ENCODE results near the gene SCN2A.

The SCN2A gene

GRCh38 chr2:165239230-165239629 lies at the start of gene SCN2A:
Gene SCN2A, plus strand, starts transcription at chr2:165239414. Its CDS starts 56,410 bp downstream, at chr2:165295824.
- no peaks in the 10 kb centered on the region for H3K9me3 ChIP-seq (ENCODE audit: insufficient read depth, low read depth, low read length)
- H3K27ac ChIP-seq (ENCODE audit: low read length), result no peak within 1 kb of the TSS
- no peak within 1 kb of the TSS for H3K9ac ChIP-seq (ENCODE audit: low read depth, low read length)
- no peaks in the 10 kb centered on the region for H3K36me3 ChIP-seq (ENCODE audit: insufficient read depth, low read depth, low read length)
- no peaks in the 10 kb centered on the region for H3K4me1 ChIP-seq (ENCODE audit: insufficient read depth, low read length)
- H3K27me3 ChIP-seq (ENCODE audit: insufficient read depth, low read length), result no peaks in the 10 kb centered on the region
- no peak within 1 kb of the TSS for H3K4me3 ChIP-seq (ENCODE audit: low read length)

GRCh38 chr2:165191096-165191728 lies 48.0 kb upstream of the SCN2A start:
- Histone ChIP-seq H3K27me3 (ENCODE audit: insufficient read depth, low read length) (no peaks in the 10 kb centered on the region), H3K9ac (ENCODE audit: low read depth, low read length) (no peak overlapping the region), H3K4me1 (ENCODE audit: insufficient read depth, low read length) (no peaks in the 10 kb centered on the region), H3K27ac (ENCODE audit: low read length) (no peak overlapping the region), H3K36me3 (ENCODE audit: insufficient read depth, low read depth, low read length) (no peaks in the 10 kb centered on the region), H3K4me3 (ENCODE audit: low read length) (no peak overlapping the region), H3K9me3 (ENCODE audit: insufficient read depth, low read depth, low read length) (no peaks in the 10 kb centered on the region)

DNA sequence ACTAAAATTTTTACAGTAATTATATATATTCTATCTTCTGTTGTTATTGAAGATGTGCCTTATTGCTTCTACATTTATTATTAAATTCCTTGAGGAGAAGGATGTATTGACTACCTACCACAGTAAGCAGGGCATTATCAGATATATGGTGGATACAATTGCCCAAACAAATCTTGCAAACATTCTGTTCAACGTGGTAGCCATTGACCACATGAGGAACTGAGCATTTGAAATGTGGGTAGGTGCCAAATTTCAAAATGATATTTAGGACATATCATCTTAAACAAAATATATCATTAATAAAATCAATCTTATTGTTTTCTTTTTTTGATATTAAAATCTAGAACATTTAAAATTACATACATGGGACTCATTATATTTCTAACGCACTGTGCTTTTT lies 46.5 kb upstream of the SCN2A start:
- Histone ChIP-seq H3K27ac (ENCODE audit: low read length) (no peak overlapping the region), H3K9me3 (ENCODE audit: insufficient read depth, low read depth, low read length) (no peaks in the 10 kb centered on the region), H3K27me3 (ENCODE audit: insufficient read depth, low read length) (no peaks in the 10 kb centered on the region), H3K9ac (ENCODE audit: low read depth, low read length) (no peak overlapping the region), H3K4me3 (ENCODE audit: low read length) (no peak overlapping the region), H3K36me3 (ENCODE audit: insufficient read depth, low read depth, low read length) (no peaks in the 10 kb centered on the region), H3K4me1 (ENCODE audit: insufficient read depth, low read length) (no peaks in the 10 kb centered on the region; the same call in 1 of the 2 replicates)

DNA sequence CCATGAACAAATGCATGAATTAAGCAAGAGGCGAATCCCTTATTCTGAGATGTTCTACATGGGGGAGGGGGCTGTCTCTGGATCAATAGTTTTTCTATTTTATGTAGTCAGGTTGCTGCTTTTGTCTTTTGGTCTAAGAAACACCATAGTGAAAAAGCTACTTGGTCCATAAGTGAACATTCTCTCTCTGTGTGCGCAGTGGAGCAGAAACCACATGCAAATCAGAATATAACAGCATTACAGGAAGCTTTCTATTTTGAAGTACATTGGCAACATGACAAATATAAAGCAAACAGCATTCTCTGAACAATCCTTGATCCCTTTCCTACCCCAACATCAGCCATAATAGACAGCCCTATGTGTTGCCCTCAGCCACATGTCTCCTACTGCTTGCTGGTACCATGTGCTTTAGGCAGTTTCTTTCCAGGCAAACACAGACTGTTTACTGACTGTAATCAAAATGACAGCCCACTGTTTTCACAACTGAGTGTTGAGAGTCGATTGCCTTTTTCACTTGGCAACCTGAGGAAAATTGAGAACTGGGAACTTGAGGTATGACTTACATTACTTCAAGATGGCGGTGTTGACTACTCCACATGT lies 45.9 kb upstream of the SCN2A start:
- Histone ChIP-seq H3K4me1 (ENCODE audit: insufficient read depth, low read length) (peaks cover 2% of the 10 kb centered on the region; the same call in 1 of the 2 replicates), H3K27ac (ENCODE audit: low read length) (no peak overlapping the region), H3K4me3 (ENCODE audit: low read length) (no peak overlapping the region), H3K9me3 (ENCODE audit: insufficient read depth, low read depth, low read length) (no peaks in the 10 kb centered on the region), H3K36me3 (ENCODE audit: insufficient read depth, low read depth, low read length) (no peaks in the 10 kb centered on the region), H3K9ac (ENCODE audit: low read depth, low read length) (no peak overlapping the region), H3K27me3 (ENCODE audit: insufficient read depth, low read length) (no peaks in the 10 kb centered on the region)

- H3K27ac ChIP-seq (ENCODE audit: low read length), result no peak overlapping the region
- H3K4me3 ChIP-seq (ENCODE audit: low read length), result no peak overlapping the region
- H3K36me3 ChIP-seq (ENCODE audit: insufficient read depth, low read depth, low read length), result no peaks in the 10 kb centered on the region
- H3K27me3 ChIP-seq (ENCODE audit: insufficient read depth, low read length), result no peaks in the 10 kb centered on the region
- H3K9me3 ChIP-seq (ENCODE audit: insufficient read depth, low read depth, low read length), result no peaks in the 10 kb centered on the region
- H3K9ac ChIP-seq (ENCODE audit: low read depth, low read length), result no peak overlapping the region
- peaks cover 3% of the 10 kb centered on the region; the same call in 1 of the 2 replicates for H3K4me1 ChIP-seq (ENCODE audit: insufficient read depth, low read length)
These were observed 42.8 kb upstream of the SCN2A start for GRCh38 chr2:165196411-165196810.

- no peak overlapping the region for H3K9ac ChIP-seq (ENCODE audit: low read depth, low read length)
- no peak overlapping the region for H3K27ac ChIP-seq (ENCODE audit: low read length)
- H3K9me3 ChIP-seq (ENCODE audit: insufficient read depth, low read depth, low read length), result no peaks in the 10 kb centered on the region
- no peaks in the 10 kb centered on the region for H3K36me3 ChIP-seq (ENCODE audit: insufficient read depth, low read depth, low read length)
- H3K4me1 ChIP-seq (ENCODE audit: insufficient read depth, low read length), result peaks cover 3% of the 10 kb centered on the region; the same call in 1 of the 2 replicates
- no peaks in the 10 kb centered on the region for H3K27me3 ChIP-seq (ENCODE audit: insufficient read depth, low read length)
- H3K4me3 ChIP-seq (ENCODE audit: low read length), result no peak overlapping the region
These were observed 41.9 kb upstream of the SCN2A start for GRCh38 chr2:165197346-165197745.

DNA sequence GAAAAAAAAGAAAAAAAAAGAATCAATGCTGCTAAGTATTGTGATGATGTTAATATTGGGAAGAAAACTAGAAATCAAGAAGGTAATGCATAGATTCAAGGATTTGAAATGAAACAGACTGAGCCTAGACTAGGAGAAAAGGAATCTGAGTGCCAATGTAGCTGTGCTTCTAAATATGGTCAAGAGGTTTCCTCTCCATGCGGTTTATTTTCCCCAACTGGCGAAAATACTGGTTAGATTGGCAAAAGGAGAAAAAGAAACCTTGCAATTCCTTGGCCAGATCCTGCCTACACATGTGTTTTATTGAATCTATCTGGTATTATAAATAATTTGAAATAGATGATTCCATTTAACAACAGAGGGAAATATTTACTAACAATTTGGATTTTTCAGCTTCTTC lies 41.0 kb upstream of the SCN2A start:
- H3K27ac ChIP-seq (ENCODE audit: low read length), result peak overlapping the region; percentile 5
- H3K9ac ChIP-seq (ENCODE audit: low read depth, low read length), result no peak overlapping the region
- no peak overlapping the region for H3K4me3 ChIP-seq (ENCODE audit: low read length)
- no peaks in the 10 kb centered on the region for H3K9me3 ChIP-seq (ENCODE audit: insufficient read depth, low read depth, low read length)
- H3K4me1 ChIP-seq (ENCODE audit: insufficient read depth, low read length), result peaks cover 3% of the 10 kb centered on the region; the same call in 1 of the 2 replicates
- no peaks in the 10 kb centered on the region for H3K27me3 ChIP-seq (ENCODE audit: insufficient read depth, low read length)
- H3K36me3 ChIP-seq (ENCODE audit: insufficient read depth, low read depth, low read length), result no peaks in the 10 kb centered on the region

GRCh38 chr2:165202239-165202638 lies 37.0 kb upstream of the SCN2A start:
- Histone ChIP-seq H3K4me3 (ENCODE audit: low read length) (no peak overlapping the region), H3K27me3 (ENCODE audit: insufficient read depth, low read length) (no peaks in the 10 kb centered on the region), H3K9ac (ENCODE audit: low read depth, low read length) (no peak overlapping the region), H3K27ac (ENCODE audit: low read length) (no peak overlapping the region), H3K9me3 (ENCODE audit: insufficient read depth, low read depth, low read length) (no peaks in the 10 kb centered on the region), H3K4me1 (ENCODE audit: insufficient read depth, low read length) (peaks cover 3% of the 10 kb centered on the region; the same call in 1 of the 2 replicates), H3K36me3 (ENCODE audit: insufficient read depth, low read depth, low read length) (no peaks in the 10 kb centered on the region)

DNA sequence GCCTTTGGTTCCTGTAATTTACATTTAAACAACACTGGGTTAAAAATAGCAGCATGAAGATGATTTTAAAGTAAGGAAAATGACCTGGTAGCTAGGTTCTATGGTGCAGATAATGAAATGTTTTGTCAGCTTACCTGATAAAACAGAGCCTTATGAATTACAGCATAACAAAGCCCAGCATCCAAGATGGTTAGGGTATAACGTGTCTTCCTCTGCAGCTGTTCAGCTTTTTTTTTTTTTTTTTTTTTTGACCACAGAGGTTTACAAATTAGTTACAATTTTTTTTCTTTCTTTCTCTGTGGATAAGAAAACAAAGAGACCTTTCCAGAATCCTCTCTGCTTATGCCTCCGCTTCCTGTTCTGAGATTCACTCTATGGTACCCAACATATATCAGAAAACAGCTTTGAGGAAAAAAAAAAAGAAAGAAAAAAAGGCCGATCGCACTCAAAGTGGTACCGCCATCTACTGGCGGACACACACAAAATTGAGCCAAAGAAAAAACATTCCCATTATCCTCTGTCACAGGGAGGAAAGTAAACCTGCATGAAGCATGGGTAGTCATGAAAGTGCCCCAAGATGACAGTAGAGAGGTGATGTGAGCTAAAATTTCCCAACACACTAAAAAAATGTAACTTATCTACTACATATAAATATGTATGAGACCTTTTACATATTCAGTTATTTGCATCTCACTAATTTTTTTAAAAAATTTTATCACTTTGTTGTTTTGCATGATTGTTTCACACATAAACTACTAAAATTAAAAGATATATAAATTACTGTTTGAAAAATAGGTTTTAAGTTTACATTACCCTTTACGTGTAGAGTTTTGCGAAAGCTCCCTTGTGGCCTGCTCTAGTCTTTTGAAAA lies 35.3 kb upstream of the SCN2A start, which contains the start of gene SCN3A:
Gene SCN3A (minus strand): TSS at position 362 of the 871 bp plus-strand sequence. CDS start 27,656 bp downstream, outside the sequence.
- Histone ChIP-seq H3K36me3 (ENCODE audit: insufficient read depth, low read depth, low read length) (no peaks in the 10 kb centered on the region), H3K9ac (ENCODE audit: low read depth, low read length) (no peak within 1 kb of the TSS), H3K9me3 (ENCODE audit: insufficient read depth, low read depth, low read length) (no peaks in the 10 kb centered on the region), H3K27ac (ENCODE audit: low read length) (no peak within 1 kb of the TSS), H3K4me1 (ENCODE audit: insufficient read depth, low read length) (no peaks in the 10 kb centered on the region), H3K27me3 (ENCODE audit: insufficient read depth, low read length) (no peaks in the 10 kb centered on the region), H3K4me3 (ENCODE audit: low read length) (no peak within 1 kb of the TSS)

GRCh38 chr2:165205865-165206264 lies 33.3 kb upstream of the SCN2A start:
- no peak overlapping the region for H3K27ac ChIP-seq (ENCODE audit: low read length)
- no peaks in the 10 kb centered on the region for H3K27me3 ChIP-seq (ENCODE audit: insufficient read depth, low read length)
- no peaks in the 10 kb centered on the region for H3K36me3 ChIP-seq (ENCODE audit: insufficient read depth, low read depth, low read length)
- no peak overlapping the region for H3K4me3 ChIP-seq (ENCODE audit: low read length)
- H3K4me1 ChIP-seq (ENCODE audit: insufficient read depth, low read length), result no peaks in the 10 kb centered on the region
- H3K9me3 ChIP-seq (ENCODE audit: insufficient read depth, low read depth, low read length), result no peaks in the 10 kb centered on the region
- no peak overlapping the region for H3K9ac ChIP-seq (ENCODE audit: low read depth, low read length)

DNA sequence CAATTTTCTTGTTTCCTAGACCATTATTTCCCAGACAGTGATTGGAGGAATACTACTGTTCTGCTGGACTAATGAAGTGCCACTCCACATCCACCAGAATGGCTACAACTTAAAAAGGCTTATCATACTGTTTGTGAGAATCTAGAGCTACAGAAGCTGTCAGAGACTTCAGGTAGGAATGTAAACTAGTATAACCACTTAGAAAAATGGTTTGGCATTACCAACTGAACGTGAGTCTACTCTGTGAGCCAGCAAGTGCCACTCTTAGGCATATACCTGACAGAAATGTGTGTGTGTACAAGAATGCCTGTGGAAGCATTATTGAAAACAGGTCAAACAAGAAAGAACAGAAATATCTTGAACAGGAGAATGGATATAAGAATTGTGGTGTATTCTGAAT lies 31.1 kb upstream of the SCN2A start:
- no peaks in the 10 kb centered on the region for H3K9me3 ChIP-seq (ENCODE audit: insufficient read depth, low read depth, low read length)
- H3K36me3 ChIP-seq (ENCODE audit: insufficient read depth, low read depth, low read length), result no peaks in the 10 kb centered on the region
- H3K27me3 ChIP-seq (ENCODE audit: insufficient read depth, low read length), result no peaks in the 10 kb centered on the region
- H3K27ac ChIP-seq (ENCODE audit: low read length), result no peak overlapping the region
- H3K9ac ChIP-seq (ENCODE audit: low read depth, low read length), result no peak overlapping the region
- no peak overlapping the region for H3K4me3 ChIP-seq (ENCODE audit: low read length)
- H3K4me1 ChIP-seq (ENCODE audit: insufficient read depth, low read length), result no peaks in the 10 kb centered on the region
